Measurements from ENCODE around the gene AIFM2.
"Not testable (repeated sequence)": the region's sequence is repeated elsewhere in the genome, so short reads cannot be mapped to it uniquely, and the experiment has no call there.

AIFM2 gene

DNA sequence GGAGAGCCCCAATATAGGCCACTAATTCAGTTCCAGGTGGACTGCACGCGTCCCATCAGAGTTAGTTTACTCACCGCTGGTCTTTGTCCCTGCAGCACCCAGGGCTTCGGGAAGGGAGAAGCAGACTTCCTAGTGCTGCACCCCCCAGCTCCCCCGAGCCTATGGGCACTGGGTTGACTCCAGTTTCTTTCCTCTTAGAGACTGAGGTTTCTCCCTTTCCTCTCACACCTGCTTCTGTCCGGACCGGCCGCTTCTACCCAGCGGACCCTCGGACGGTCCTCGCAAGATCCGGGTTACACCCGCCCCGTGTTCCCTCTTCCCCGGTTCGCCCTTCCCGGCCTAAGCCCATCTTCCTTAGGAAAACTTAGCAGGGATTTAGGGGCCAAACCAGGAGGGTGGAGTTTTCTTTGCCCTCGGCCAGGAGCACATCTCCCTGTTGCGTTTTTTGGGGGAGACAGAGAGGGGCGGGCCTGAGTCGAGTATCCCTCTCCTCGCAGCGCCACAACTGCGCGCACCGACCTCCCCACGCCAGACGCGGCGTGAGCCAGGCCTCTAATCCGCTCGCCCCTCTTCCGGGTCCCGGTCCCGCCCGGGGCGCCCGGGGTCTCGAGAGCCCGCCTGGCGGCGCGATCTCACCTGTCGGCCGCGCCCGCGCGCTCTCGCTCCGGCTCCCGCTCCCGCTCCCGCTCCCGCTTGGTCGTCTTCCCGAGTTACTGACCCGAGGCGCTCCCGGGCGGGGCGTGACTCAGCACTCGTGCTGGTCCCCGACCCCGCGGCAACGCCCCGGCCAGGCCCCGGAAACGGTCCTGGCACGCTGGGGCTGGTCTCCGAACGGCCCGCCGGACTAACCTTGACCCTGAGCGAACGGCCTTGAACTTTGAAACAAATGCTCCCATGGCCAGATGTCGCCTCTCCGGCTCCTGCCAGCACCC, at the start of gene AIFM2:
Gene AIFM2, minus strand, starts transcription at position 728 of the 932 bp plus-strand sequence. CDS start 8,741 bp downstream, outside the sequence.
- peak; percentile 84 for ATAC-seq

DNA sequence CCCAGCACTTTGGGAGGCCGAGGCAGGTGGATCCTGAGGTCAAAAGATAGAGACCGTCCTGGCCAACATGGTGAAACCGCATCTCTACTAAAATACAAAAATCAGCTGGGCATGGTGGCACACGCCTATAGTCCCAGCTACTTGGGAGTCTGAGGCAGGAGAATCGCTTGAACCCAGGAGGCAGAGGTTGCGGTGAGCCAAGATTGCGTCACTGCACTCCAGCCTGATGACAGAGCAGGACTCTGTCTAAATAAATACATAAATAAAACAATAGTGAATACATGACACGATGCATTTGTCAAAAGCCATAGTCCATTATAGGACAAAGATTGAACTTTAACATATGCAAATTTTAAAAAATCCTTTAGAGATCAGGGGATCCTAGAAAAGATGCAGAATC, 46.6 kb upstream of the AIFM2 start:
- ATAC-seq: not testable (repeated sequence)

More for the DNA sequence above, at the start of gene AIFM2:
- TF ChIP-seq, protein P1, sequence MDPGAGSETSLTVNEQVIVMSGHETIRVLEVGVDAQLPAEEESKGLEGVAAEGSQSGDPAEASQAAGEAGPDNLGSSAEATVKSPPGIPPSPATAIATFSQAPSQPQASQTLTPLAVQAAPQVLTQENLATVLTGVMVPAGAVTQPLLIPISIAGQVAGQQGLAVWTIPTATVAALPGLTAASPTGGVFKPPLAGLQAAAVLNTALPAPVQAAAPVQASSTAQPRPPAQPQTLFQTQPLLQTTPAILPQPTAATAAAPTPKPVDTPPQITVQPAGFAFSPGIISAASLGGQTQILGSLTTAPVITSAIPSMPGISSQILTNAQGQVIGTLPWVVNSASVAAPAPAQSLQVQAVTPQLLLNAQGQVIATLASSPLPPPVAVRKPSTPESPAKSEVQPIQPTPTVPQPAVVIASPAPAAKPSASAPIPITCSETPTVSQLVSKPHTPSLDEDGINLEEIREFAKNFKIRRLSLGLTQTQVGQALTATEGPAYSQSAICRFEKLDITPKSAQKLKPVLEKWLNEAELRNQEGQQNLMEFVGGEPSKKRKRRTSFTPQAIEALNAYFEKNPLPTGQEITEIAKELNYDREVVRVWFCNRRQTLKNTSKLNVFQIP (CRISPR knock-in tag; IDR thresholded peaks at IDR 0.05; ENCODE audit: borderline replicate concordance, low read depth): no peak
- no peak for TF ChIP-seq RARB (CRISPR knock-in tag; IDR thresholded peaks at IDR 0.05)
- TF ChIP-seq, protein P2, sequence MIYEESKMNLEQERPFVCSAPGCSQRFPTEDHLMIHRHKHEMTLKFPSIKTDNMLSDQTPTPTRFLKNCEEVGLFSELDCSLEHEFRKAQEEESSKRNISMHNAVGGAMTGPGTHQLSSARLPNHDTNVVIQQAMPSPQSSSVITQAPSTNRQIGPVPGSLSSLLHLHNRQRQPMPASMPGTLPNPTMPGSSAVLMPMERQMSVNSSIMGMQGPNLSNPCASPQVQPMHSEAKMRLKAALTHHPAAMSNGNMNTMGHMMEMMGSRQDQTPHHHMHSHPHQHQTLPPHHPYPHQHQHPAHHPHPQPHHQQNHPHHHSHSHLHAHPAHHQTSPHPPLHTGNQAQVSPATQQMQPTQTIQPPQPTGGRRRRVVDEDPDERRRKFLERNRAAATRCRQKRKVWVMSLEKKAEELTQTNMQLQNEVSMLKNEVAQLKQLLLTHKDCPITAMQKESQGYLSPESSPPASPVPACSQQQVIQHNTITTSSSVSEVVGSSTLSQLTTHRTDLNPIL (CRISPR knock-in tag; IDR thresholded peaks at IDR 0.05; ENCODE audit: low read depth): no peak
- TF ChIP-seq, protein P3, sequence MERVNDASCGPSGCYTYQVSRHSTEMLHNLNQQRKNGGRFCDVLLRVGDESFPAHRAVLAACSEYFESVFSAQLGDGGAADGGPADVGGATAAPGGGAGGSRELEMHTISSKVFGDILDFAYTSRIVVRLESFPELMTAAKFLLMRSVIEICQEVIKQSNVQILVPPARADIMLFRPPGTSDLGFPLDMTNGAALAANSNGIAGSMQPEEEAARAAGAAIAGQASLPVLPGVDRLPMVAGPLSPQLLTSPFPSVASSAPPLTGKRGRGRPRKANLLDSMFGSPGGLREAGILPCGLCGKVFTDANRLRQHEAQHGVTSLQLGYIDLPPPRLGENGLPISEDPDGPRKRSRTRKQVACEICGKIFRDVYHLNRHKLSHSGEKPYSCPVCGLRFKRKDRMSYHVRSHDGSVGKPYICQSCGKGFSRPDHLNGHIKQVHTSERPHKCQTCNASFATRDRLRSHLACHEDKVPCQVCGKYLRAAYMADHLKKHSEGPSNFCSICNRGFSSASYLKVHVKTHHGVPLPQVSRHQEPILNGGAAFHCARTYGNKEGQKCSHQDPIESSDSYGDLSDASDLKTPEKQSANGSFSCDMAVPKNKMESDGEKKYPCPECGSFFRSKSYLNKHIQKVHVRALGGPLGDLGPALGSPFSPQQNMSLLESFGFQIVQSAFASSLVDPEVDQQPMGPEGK (CRISPR knock-in tag; IDR thresholded peaks at IDR 0.05; ENCODE audit: borderline replicate concordance): no peak
- TF ChIP-seq OSR1 (CRISPR knock-in tag; IDR thresholded peaks at IDR 0.05): no peak
- TF ChIP-seq GLIS3 (CRISPR knock-in tag; IDR thresholded peaks at IDR 0.05): no peak
- no peak for TF ChIP-seq ESRRG (CRISPR knock-in tag; IDR thresholded peaks at IDR 0.05)
- no peak for TF ChIP-seq BACH2 (CRISPR knock-in tag; IDR thresholded peaks at IDR 0.05; ENCODE audit: borderline replicate concordance)
- TF ChIP-seq, protein P4, sequence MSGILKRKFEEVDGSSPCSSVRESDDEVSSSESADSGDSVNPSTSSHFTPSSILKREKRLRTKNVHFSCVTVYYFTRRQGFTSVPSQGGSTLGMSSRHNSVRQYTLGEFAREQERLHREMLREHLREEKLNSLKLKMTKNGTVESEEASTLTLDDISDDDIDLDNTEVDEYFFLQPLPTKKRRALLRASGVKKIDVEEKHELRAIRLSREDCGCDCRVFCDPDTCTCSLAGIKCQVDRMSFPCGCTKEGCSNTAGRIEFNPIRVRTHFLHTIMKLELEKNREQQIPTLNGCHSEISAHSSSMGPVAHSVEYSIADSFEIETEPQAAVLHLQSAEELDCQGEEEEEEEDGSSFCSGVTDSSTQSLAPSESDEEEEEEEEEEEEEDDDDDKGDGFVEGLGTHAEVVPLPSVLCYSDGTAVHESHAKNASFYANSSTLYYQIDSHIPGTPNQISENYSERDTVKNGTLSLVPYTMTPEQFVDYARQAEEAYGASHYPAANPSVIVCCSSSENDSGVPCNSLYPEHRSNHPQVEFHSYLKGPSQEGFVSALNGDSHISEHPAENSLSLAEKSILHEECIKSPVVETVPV (CRISPR knock-in tag; IDR thresholded peaks at IDR 0.05): no peak
- no peak for TF ChIP-seq ZNF70 (CRISPR knock-in tag; IDR thresholded peaks at IDR 0.05)
- TF ChIP-seq TSHZ2 (CRISPR knock-in tag; IDR thresholded peaks at IDR 0.05): no peak

DNA sequence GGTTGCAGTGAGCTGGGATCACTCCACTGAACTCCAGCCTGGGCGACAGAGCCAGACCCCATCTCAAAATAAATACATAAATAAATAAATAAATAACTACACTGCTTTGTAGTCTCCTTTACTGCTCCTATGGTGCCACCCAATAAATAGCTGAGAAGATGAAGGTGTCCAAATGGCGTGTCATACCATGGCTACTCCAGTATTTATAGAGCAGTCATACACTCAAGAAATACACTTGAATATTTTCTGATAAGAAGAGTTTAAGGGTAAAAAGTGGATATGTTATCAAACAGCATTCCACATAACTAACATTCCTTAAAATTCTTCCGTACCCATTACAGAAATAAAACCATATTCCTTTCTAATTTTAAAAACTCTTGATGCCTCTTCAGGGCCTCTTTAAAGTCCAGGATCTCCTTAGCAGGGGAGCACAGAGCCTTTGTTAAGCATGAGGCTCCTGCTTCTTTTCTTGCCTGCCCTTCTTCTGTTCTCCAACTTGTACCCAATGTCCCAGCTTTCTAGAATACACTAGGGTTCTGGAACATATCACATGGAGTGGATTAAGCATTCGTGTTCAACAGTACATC, 45.6 kb upstream of the AIFM2 start:
- no peak for ATAC-seq
- TF ChIP-seq, protein P1 (CRISPR knock-in tag; IDR thresholded peaks at IDR 0.05; ENCODE audit: borderline replicate concordance, low read depth): no peak
- TF ChIP-seq SNAI2 (CRISPR knock-in tag; IDR thresholded peaks at IDR 0.05) (no peak), RARB (CRISPR knock-in tag; IDR thresholded peaks at IDR 0.05) (no peak)

GRCh38 chr10:70176441-70176840, 43.8 kb upstream of the AIFM2 start:
- ATAC-seq: peak; percentile 36; the same call in 1 of the 3 replicates
- TF ChIP-seq OSR1 (CRISPR knock-in tag; IDR thresholded peaks at IDR 0.05) (no peak), ZNF8 (CRISPR knock-in tag; IDR thresholded peaks at IDR 0.05) (no peak), ZNF70 (CRISPR knock-in tag; IDR thresholded peaks at IDR 0.05) (no peak), ZC3H10 (CRISPR knock-in tag; IDR thresholded peaks at IDR 0.05) (no peak), ZFP3 (CRISPR knock-in tag; IDR thresholded peaks at IDR 0.05) (no peak), ZFP30 (CRISPR knock-in tag; IDR thresholded peaks at IDR 0.05) (no peak), TOX (CRISPR knock-in tag; IDR thresholded peaks at IDR 0.05; ENCODE audit: borderline replicate concordance) (no peak), PPARA (CRISPR knock-in tag; IDR thresholded peaks at IDR 0.05; ENCODE audit: borderline replicate concordance) (no peak), ESRRG (CRISPR knock-in tag; IDR thresholded peaks at IDR 0.05) (no peak), TCF4 (CRISPR knock-in tag; IDR thresholded peaks at IDR 0.05; ENCODE audit: borderline replicate concordance) (no peak), CSDC2 (CRISPR knock-in tag; IDR thresholded peaks at IDR 0.05) (no peak), GLIS3 (CRISPR knock-in tag; IDR thresholded peaks at IDR 0.05) (no peak)
- TF ChIP-seq, protein P2 (CRISPR knock-in tag; IDR thresholded peaks at IDR 0.05; ENCODE audit: low read depth): no peak

Measured in SK-N-SH treated with all-trans-retinoic acid at 6 μM for 48 hours (cell line).